SK-N-SH treated with all-trans-retinoic acid at 6 μM for 48 hours (cell line): ENCODE measurements around the gene CCDC177.

Experiments used
- ARNTL ChIP-seq: fragments of 450-650 bp; formaldehyde crosslinking; IDR thresholded peaks from 2 replicates; pipeline ENCODE4 v1.5.0; 2020; ENCODE audit warnings: low read depth, mild to moderate bottlenecking, moderate library complexity, borderline replicate concordance
- CREB5 ChIP-seq: fragments of 250-450 bp; sonication (Bioruptor Pico); IDR thresholded peaks from 2 replicates; pipeline ENCODE4 v1.5.1; 2020; ENCODE audit warnings: low read depth, mild to moderate bottlenecking, moderate library complexity
- CSDC2 ChIP-seq: fragments of 250-450 bp; sonication (Bioruptor Pico); IDR thresholded peaks from 2 replicates; pipeline ENCODE4 v1.5.0; 2020; ENCODE audit warnings: mild to moderate bottlenecking, moderate library complexity
- CSRNP3 ChIP-seq: fragments of 250-450 bp; sonication (Bioruptor Pico); IDR thresholded peaks from 2 replicates; pipeline ENCODE4 v1.5.1; 2021; ENCODE audit warnings: mild to moderate bottlenecking, moderate library complexity
- ESRRG ChIP-seq: fragments of 250-450 bp; sonication (Bioruptor Pico); IDR thresholded peaks from 2 replicates; pipeline ENCODE4 v1.6.1; 2021; ENCODE audit warnings: mild to moderate bottlenecking
- OSR1 ChIP-seq: fragments of 250-450 bp; sonication (Bioruptor Pico); IDR thresholded peaks from 2 replicates; pipeline ENCODE4 v1.8.0; 2022; ENCODE audit warnings: moderate library complexity, mild to moderate bottlenecking, inconsistent platforms
- PATZ1 ChIP-seq: fragments of 250-450 bp; sonication (Bioruptor Pico); IDR thresholded peaks from 2 replicates; pipeline ENCODE4 v1.8.0; 2020; ENCODE audit warnings: mild to moderate bottlenecking, moderate library complexity, borderline replicate concordance
- TCF4 ChIP-seq: fragments of 250-450 bp; sonication (Bioruptor Pico); IDR thresholded peaks from 2 replicates; pipeline ENCODE4 v1.8.0; 2021; ENCODE audit warnings: mild to moderate bottlenecking, moderate library complexity, borderline replicate concordance
- ZFP3 ChIP-seq: fragments of 250-450 bp; sonication (Bioruptor Pico); IDR thresholded peaks from 2 replicates; pipeline ENCODE4 v1.5.0; 2020; ENCODE audit warnings: mild to moderate bottlenecking, moderate library complexity
- ZFP30 ChIP-seq: fragments of 450-650 bp; formaldehyde crosslinking; IDR thresholded peaks from 2 replicates; pipeline ENCODE4 v1.5.0; 2022; ENCODE audit warnings: mild to moderate bottlenecking, moderate library complexity
- ZNF565 ChIP-seq: fragments of 450-650 bp; formaldehyde crosslinking; conservative IDR thresholded peaks from 2 replicates; pipeline ENCODE4 v1.5.0; 2020; ENCODE audit warnings: low read depth, mild to moderate bottlenecking, moderate library complexity
- ZNF70 ChIP-seq: fragments of 450-650 bp; formaldehyde crosslinking; IDR thresholded peaks from 2 replicates; pipeline ENCODE4 v1.5.0; 2020; ENCODE audit warnings: mild to moderate bottlenecking, moderate library complexity
- ZNF8 ChIP-seq: fragments of 450-650 bp; formaldehyde crosslinking; IDR thresholded peaks from 2 replicates; pipeline ENCODE4 v1.5.0; 2020; ENCODE audit warnings: mild to moderate bottlenecking, moderate library complexity

- TF ChIP-seq ARNTL (CRISPR knock-in tag): no peak
- TF ChIP-seq ZFP3 (CRISPR knock-in tag): no peak
- no peak for TF ChIP-seq ZNF70 (CRISPR knock-in tag)
- no peak for TF ChIP-seq ESRRG (CRISPR knock-in tag)
- no peak for TF ChIP-seq CSDC2 (CRISPR knock-in tag)
- no peak for TF ChIP-seq TCF4 (CRISPR knock-in tag)
- TF ChIP-seq ZFP30 (CRISPR knock-in tag): no peak
- TF ChIP-seq CREB5 (CRISPR knock-in tag): no peak
- no peak for TF ChIP-seq ZNF565 (CRISPR knock-in tag)
- TF ChIP-seq CSRNP3: no peak
- no peak for TF ChIP-seq PATZ1 (CRISPR knock-in tag)
- no peak for TF ChIP-seq OSR1 (CRISPR knock-in tag)
- TF ChIP-seq ZNF8 (CRISPR knock-in tag): no peak
Measured at GRCh38 chr14:69593018-69593677, 18.5 kb upstream of the CCDC177 start.
